Ureter (tissue), 1 donor: ENCODE measurements around the gene CD3D. TPM values are rescaled to one million over a fixed set of nuclear protein-coding genes. Genes with fewer than 3 reads are reported as not detected.
"Not testable (repeated sequence)": the region's sequence is repeated elsewhere in the genome, so short reads cannot be mapped to it uniquely, and the experiment has no call there.

Experiments
- DNase-seq: peaks from one replicate; pipeline ENCODE4 v3.0.0-alpha.2; 2020; ENCODE audit warnings: low spot score
- total RNA-seq: library from RNA; stranded (reverse); gene quantifications from one replicate; pipeline ENCODE4 v1.2.4, GENCODE V29; 2023
- donor health status: DM: yes; HTN: yes; CAD: no.

CD3D gene
- total RNA-seq, 1 donor from 2014 or later = 10.4 TPM

- no peak for DNase-seq
Measured at GRCh38 chr11:118339281-118339961, 3.1 kb downstream of the CD3D start.

DNA sequence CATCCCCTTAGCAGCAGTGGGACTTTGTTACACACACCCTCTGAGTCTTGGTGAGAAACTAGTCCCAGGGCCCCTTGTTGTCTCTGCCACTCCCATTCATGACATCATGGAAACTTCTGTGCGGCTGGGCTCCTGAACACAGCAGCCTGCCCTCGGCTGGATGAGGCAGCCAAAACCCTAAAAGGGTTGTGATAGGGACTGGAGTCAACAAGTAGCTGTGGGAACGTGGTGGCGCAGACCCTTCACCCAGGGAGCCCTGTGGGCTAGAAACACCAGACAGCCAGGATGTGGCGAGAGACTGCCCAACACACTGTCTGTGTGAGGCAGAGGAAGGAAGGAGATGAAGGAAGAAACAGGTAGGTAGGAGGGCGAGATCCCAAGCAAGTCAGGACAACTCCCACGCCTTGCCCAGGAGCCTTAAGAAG, 3.9 kb downstream of the CD3D start:
- DNase-seq = peak; percentile 65

DNA sequence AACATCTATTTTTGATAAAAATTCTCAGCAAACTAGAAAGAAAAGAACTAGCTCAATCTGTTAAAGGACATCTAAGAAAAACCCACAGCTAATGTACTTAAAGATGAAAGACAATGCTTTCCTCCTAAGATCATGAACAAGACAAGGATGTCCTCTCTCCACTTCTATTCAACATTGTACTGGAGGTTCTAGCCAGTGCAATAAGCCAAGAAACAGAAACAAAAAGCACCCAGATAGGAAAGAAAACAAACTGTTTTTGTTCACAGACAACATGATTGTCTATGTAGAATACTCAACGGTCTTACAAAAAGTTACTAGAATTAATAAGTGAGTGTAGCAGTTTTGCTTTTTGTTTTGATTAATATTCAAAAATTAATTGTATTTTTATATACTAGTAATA, 7.8 kb downstream of the CD3D start:
- DNase-seq = no peak

DNA sequence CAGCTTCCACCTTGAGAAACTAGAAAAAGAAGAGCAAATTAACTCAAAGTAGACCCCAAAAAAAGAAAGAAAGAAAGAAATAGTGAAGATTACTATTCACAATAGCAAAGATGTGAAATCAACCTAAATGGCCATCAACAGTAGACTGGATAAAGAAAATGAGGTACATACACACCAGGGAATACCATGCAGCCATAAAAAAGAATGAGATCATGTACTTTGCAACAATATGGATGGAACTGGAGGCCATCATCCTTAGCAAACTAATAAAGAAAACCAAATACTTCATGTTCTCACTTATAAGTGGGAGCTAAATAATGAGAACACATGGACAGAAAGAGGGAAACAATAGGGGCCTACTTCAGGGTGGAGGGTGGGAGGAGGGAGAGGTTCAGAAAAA, 13.8 kb downstream of the CD3D start:
- DNase-seq = no peak

- no peak for DNase-seq
Measured at GRCh38 chr11:118325283-118325682, 17.2 kb downstream of the CD3D start.

- DNase-seq = no peak
Measured at GRCh38 chr11:118322721-118323120, 19.8 kb downstream of the CD3D start.

- DNase-seq = no peak
Measured at GRCh38 chr11:118321386-118322082, 21.0 kb downstream of the CD3D start.

DNA sequence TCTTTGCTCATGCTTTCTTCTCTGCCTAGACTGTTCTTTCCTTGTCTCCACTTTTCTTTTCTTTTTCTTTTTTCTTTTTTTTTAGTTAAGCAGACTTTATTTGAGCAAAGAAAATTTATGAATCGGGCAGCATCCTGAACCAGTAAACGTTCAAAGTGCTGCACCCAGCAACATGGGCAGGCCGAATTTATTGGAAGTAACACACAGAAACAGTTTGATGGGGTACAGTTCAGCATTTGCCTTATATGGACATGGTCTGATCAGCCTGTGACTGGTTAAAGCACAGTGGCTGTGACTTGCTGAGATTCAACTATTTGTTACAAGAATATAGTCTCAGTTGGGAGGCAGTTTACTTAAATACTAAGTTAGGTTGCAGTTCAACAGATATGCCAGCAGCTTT, 22.0 kb downstream of the CD3D start:
- no peak for DNase-seq

DNA sequence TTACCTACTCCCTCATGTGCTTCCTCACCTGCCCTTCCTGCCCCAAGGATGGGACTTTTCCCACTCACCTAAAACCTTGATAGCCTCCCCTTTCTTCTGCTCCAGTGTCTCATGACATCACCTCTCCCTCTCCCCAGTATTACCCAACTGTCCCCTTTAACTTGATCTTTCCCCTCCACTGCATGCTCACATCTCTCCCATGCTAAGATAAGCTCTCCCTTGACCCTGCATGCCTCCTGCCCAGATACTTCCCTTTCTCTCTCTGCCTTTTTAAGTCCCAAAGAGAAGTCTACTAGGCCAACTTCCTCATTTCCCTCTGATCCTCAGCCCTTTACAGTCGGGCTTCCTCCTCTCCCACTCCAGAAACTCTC, 23.2 kb downstream of the CD3D start:
- DNase-seq = no peak

GRCh38 chr11:118318581-118319336, 23.7 kb downstream of the CD3D start:
- DNase-seq = no peak

DNA sequence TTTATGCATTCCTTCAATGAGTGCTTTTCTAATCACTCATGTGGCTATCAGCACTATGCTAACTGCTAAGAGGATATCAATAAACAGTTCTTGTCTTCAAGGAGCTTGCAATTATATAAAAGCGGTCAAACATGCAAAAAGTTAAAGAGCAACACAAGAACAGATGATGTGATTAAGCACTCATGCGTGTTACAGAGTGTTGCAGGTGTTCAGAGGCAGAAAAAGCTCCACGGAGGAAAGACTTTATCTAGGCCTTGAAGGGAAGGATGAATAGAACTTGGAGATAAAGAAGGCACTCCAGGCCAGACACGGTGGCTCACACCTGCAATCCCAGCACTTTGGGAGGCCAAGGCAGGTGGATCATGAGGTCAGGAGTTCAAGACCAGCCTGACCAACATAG, 24.4 kb downstream of the CD3D start:
- DNase-seq = no peak

GRCh38 chr11:118314988-118315411, 27.5 kb downstream of the CD3D start:
- no peak for DNase-seq

DNA sequence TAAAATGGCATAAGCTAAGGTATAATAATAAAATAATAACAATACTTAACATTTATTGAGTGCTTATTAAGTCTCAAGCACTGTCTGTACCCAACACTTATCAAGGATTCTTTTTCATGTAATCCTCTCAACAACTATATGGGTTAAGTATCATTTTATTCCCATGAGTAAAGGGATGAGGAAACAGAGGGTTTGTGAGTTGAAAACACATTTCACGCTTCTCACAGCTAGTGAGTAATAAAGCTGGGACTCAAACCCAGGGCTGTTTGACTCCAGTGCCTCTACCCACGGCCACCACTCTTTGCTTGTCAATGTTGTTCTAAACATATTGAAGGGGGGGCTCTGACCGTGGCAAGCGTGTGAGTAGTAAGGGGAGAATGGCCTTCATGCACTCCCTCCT, 29.3 kb downstream of the CD3D start:
- no peak for DNase-seq

GRCh38 chr11:118312328-118312727, 30.2 kb downstream of the CD3D start:
- no peak for DNase-seq

GRCh38 chr11:118311518-118311917, 31.0 kb downstream of the CD3D start:
- no peak for DNase-seq

GRCh38 chr11:118310781-118311485, 31.6 kb downstream of the CD3D start:
- DNase-seq = no peak

DNA sequence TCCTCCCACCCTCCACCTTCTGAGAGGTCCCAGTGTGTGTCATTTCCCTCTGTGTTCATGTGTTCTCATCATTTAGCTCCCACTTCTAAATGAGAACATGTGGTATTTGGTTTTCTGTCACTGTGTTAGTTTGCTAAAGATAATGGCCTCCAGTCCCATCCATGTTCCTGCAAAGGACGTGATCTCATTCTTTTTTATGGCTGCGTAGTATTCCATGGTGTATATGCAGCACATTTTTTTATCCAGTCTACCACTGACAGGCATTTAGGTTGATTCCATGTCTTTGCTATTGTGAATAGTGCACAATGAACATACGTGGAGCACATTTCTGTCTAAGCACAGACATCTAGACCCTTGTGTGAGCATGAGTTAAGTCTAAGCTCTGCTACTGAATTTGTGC, 32.2 kb downstream of the CD3D start:
- DNase-seq = no peak

GRCh38 chr11:118308995-118309528, 33.4 kb downstream of the CD3D start:
- DNase-seq = not testable (repeated sequence)

DNA sequence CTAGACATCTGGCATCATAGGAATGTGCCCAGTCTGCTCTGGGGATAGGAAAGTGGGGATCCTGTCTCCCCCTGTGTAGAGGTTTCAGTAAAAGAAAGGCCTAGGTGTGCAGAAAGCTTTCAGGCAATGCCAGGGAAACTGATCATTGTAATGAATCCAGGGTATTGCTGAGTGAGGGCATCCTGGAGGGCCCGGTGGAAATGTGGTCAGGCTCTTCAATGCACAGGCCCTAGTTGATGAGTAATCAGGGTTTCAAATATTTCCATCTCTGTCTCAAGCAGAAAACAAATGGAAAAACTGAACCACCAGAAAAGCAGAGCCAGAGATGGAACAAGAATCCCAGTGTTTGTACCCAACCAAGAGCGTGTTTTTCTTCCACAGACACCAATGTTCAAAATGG, 35.9 kb downstream of the CD3D start:
- no peak for DNase-seq

GRCh38 chr11:118305726-118306125, 36.8 kb downstream of the CD3D start:
- DNase-seq = no peak

GRCh38 chr11:118304568-118305248, 37.8 kb downstream of the CD3D start, which contains the start of gene CD3E:
Gene CD3E, plus strand, starts transcription at chr11:118304730. Its CDS starts 223 bp downstream, at chr11:118304953.
- no peak for DNase-seq
